Measurements from ENCODE around the gene EPN2. TPM values are rescaled to one million over a fixed set of nuclear protein-coding genes. Genes with fewer than 3 reads are reported as not detected.
"Not testable (repeated sequence)": the region's sequence is repeated elsewhere in the genome, so short reads cannot be mapped to it uniquely, and the experiment has no call there.

EPN2 gene
- total RNA-seq, 1 donor from 2014 or later, result 9.3 TPM

GRCh38 chr17:19348806-19349205 lies 111.6 kb downstream of the EPN2 start:
- H3K27me3 Mint-ChIP-seq (ENCODE audit: insufficient read depth), result peaks cover 4% of the 10 kb centered on the region
- no peaks in the 10 kb centered on the region for H3K4me1 Mint-ChIP-seq (ENCODE audit: low read depth)
- no peak overlapping the region for H3K4me3 Mint-ChIP-seq
- DNase-seq (ENCODE audit: low spot score), result no peak
- no peaks in the 10 kb centered on the region for H3K36me3 Mint-ChIP-seq (ENCODE audit: low read depth)
- H3K9me3 Mint-ChIP-seq, result no peaks in the 10 kb centered on the region
- intact Hi-C loops (cut with micrococcal nuclease), result no loop called here
- H3K27ac Mint-ChIP-seq, result no peak overlapping the region

GRCh38 chr17:19353401-19353800 lies 116.2 kb downstream of the EPN2 start:
- H3K9me3 Mint-ChIP-seq; H3K4me1 Mint-ChIP-seq (ENCODE audit: low read depth); intact Hi-C loops (cut with micrococcal nuclease); H3K36me3 Mint-ChIP-seq (ENCODE audit: low read depth); DNase-seq (ENCODE audit: low spot score); H3K4me3 Mint-ChIP-seq; H3K27ac Mint-ChIP-seq: not testable (repeated sequence)
- H3K27me3 Mint-ChIP-seq (ENCODE audit: insufficient read depth), result peaks cover 13% of the 10 kb centered on the region

GRCh38 chr17:19354748-19355147 lies 117.6 kb downstream of the EPN2 start:
- Mint-ChIP-seq H3K36me3 (ENCODE audit: low read depth) (no peaks in the 10 kb centered on the region), H3K4me1 (ENCODE audit: low read depth) (no peaks in the 10 kb centered on the region), H3K27ac (no peak overlapping the region), H3K9me3 (no peaks in the 10 kb centered on the region), H3K4me3 (no peak overlapping the region), H3K27me3 (ENCODE audit: insufficient read depth) (peaks cover 21% of the 10 kb centered on the region)
- DNase-seq (ENCODE audit: low spot score), result no peak
- intact Hi-C loops (cut with micrococcal nuclease), result no loop called here

GRCh38 chr17:19357351-19357750 lies 120.2 kb downstream of the EPN2 start:
- Mint-ChIP-seq H3K27me3 (ENCODE audit: insufficient read depth) (peaks cover 20% of the 10 kb centered on the region), H3K27ac (no peak overlapping the region), H3K36me3 (ENCODE audit: low read depth) (no peaks in the 10 kb centered on the region), H3K4me3 (no peak overlapping the region), H3K9me3 (no peaks in the 10 kb centered on the region), H3K4me1 (ENCODE audit: low read depth) (no peaks in the 10 kb centered on the region)
- intact Hi-C loops (cut with micrococcal nuclease), result no loop called here
- no peak for DNase-seq (ENCODE audit: low spot score)

- no peaks in the 10 kb centered on the region for H3K4me1 Mint-ChIP-seq (ENCODE audit: low read depth)
- H3K36me3 Mint-ChIP-seq (ENCODE audit: low read depth), result no peaks in the 10 kb centered on the region
- no peaks in the 10 kb centered on the region for H3K9me3 Mint-ChIP-seq
- H3K4me3 Mint-ChIP-seq, result no peak overlapping the region
- intact Hi-C loops (cut with micrococcal nuclease), result no loop called here
- DNase-seq (ENCODE audit: low spot score), result no peak
- no peak overlapping the region for H3K27ac Mint-ChIP-seq
- peaks cover 20% of the 10 kb centered on the region for H3K27me3 Mint-ChIP-seq (ENCODE audit: insufficient read depth)
These were observed 120.6 kb downstream of the EPN2 start for GRCh38 chr17:19357761-19358160.

- no peak overlapping the region for H3K27ac Mint-ChIP-seq
- no peak overlapping the region for H3K4me3 Mint-ChIP-seq
- H3K9me3 Mint-ChIP-seq, result no peaks in the 10 kb centered on the region
- H3K36me3 Mint-ChIP-seq (ENCODE audit: low read depth), result no peaks in the 10 kb centered on the region
- peaks cover 22% of the 10 kb centered on the region for H3K27me3 Mint-ChIP-seq (ENCODE audit: insufficient read depth)
- intact Hi-C loops (cut with micrococcal nuclease), result no loop called here
- H3K4me1 Mint-ChIP-seq (ENCODE audit: low read depth), result peaks cover 7% of the 10 kb centered on the region
- DNase-seq (ENCODE audit: low spot score), result no peak
These were observed 122.0 kb downstream of the EPN2 start for GRCh38 chr17:19359151-19359550.

GRCh38 chr17:19359856-19360255 lies 122.7 kb downstream of the EPN2 start:
- Mint-ChIP-seq H3K4me3 (no peak overlapping the region), H3K9me3 (no peaks in the 10 kb centered on the region), H3K27me3 (ENCODE audit: insufficient read depth) (peaks cover 19% of the 10 kb centered on the region), H3K27ac (no peak overlapping the region), H3K36me3 (ENCODE audit: low read depth) (no peaks in the 10 kb centered on the region), H3K4me1 (ENCODE audit: low read depth) (peaks cover 7% of the 10 kb centered on the region)
- intact Hi-C loops (cut with micrococcal nuclease), result loop anchor here (5.0 kb wide), 1 partner anchor 287 kb away; the partner anchor contains the start of gene ALDH3A2
- DNase-seq (ENCODE audit: low spot score), result no peak

GRCh38 chr17:19360772-19361171 lies 123.6 kb downstream of the EPN2 start:
- Mint-ChIP-seq H3K9me3 (no peaks in the 10 kb centered on the region), H3K36me3 (ENCODE audit: low read depth) (no peaks in the 10 kb centered on the region), H3K4me1 (ENCODE audit: low read depth) (peaks cover 7% of the 10 kb centered on the region), H3K4me3 (no peak overlapping the region), H3K27ac (no peak overlapping the region), H3K27me3 (ENCODE audit: insufficient read depth) (peaks cover 18% of the 10 kb centered on the region)
- no peak for DNase-seq (ENCODE audit: low spot score)
- intact Hi-C loops (cut with micrococcal nuclease), result loop anchor here (5.0 kb wide), 1 partner anchor 287 kb away; the partner anchor contains the start of gene ALDH3A2

GRCh38 chr17:19361326-19361725 lies 124.2 kb downstream of the EPN2 start:
- H3K4me1 Mint-ChIP-seq (ENCODE audit: low read depth), result peaks cover 7% of the 10 kb centered on the region
- H3K36me3 Mint-ChIP-seq (ENCODE audit: low read depth), result no peaks in the 10 kb centered on the region

GRCh38 chr17:19361944-19362276 lies 124.7 kb downstream of the EPN2 start:
- intact Hi-C loops (cut with micrococcal nuclease), result loop anchor here (1.0 to 5.0 kb wide), 4 partner anchors 15 to 404 kb away; partner anchors contain the start of gene ALDH3A2
- Mint-ChIP-seq H3K36me3 (ENCODE audit: low read depth) (no peaks in the 10 kb centered on the region), H3K9me3 (no peaks in the 10 kb centered on the region), H3K4me3 (peak overlapping the region; percentile 80), H3K4me1 (ENCODE audit: low read depth) (peaks cover 7% of the 10 kb centered on the region), H3K27ac (peak overlapping the region; percentile 67), H3K27me3 (ENCODE audit: insufficient read depth) (peaks cover 18% of the 10 kb centered on the region)
- DNase-seq (ENCODE audit: low spot score), result no peak

More at GRCh38 chr17:19361326-19361725, 124.2 kb downstream of the EPN2 start:
- H3K27ac Mint-ChIP-seq, result peak overlapping the region; percentile 26
- H3K4me3 Mint-ChIP-seq, result peak overlapping the region; percentile 70
- intact Hi-C loops (cut with micrococcal nuclease), result loop anchor here (5.0 kb wide), 1 partner anchor 286 kb away; the partner anchor contains the start of gene ALDH3A2
- H3K9me3 Mint-ChIP-seq, result no peaks in the 10 kb centered on the region
- peaks cover 20% of the 10 kb centered on the region for H3K27me3 Mint-ChIP-seq (ENCODE audit: insufficient read depth)
- no peak for DNase-seq (ENCODE audit: low spot score)

- H3K4me1 Mint-ChIP-seq (ENCODE audit: low read depth), result peaks cover 7% of the 10 kb centered on the region
- intact Hi-C loops (cut with micrococcal nuclease), result loop anchor here (1.0 to 5.0 kb wide), 5 partner anchors 15 to 404 kb away; partner anchors contain the start of gene ALDH3A2
- H3K36me3 Mint-ChIP-seq (ENCODE audit: low read depth), result no peaks in the 10 kb centered on the region
- H3K4me3 Mint-ChIP-seq, result peak within 1 kb of the TSS; percentile 87
- peak; percentile 85 for DNase-seq (ENCODE audit: low spot score)
- no peaks in the 10 kb centered on the region for H3K9me3 Mint-ChIP-seq
- H3K27ac Mint-ChIP-seq, result peak within 1 kb of the TSS; percentile 67
- H3K27me3 Mint-ChIP-seq (ENCODE audit: insufficient read depth), result peaks cover 16% of the 10 kb centered on the region
These were observed 125.3 kb downstream of the EPN2 start, which contains the start of gene B9D1 for GRCh38 chr17:19362277-19363113. Gene B9D1 (minus strand): TSS chr17:19362723. CDS start chr17:19362569, 154 bp downstream.

GRCh38 chr17:19363114-19363438 lies 125.9 kb downstream of the EPN2 start:
- intact Hi-C loops (cut with micrococcal nuclease), result loop anchor here (1.0 to 5.0 kb wide), 3 partner anchors 84 to 284 kb away; partner anchors contain the start of gene ALDH3A2
- DNase-seq (ENCODE audit: low spot score), result no peak
- Mint-ChIP-seq H3K4me1 (ENCODE audit: low read depth) (peaks cover 7% of the 10 kb centered on the region), H3K27ac (no peak overlapping the region), H3K27me3 (ENCODE audit: insufficient read depth) (peaks cover 16% of the 10 kb centered on the region), H3K9me3 (no peaks in the 10 kb centered on the region), H3K36me3 (ENCODE audit: low read depth) (no peaks in the 10 kb centered on the region), H3K4me3 (peak overlapping the region; percentile 87)

- DNase-seq (ENCODE audit: low spot score), result no peak
- no peaks in the 10 kb centered on the region for H3K36me3 Mint-ChIP-seq (ENCODE audit: low read depth)
- H3K27me3 Mint-ChIP-seq (ENCODE audit: insufficient read depth), result peaks cover 15% of the 10 kb centered on the region
- peak overlapping the region; percentile 23 for H3K27ac Mint-ChIP-seq
- no peaks in the 10 kb centered on the region for H3K9me3 Mint-ChIP-seq
- peaks cover 7% of the 10 kb centered on the region for H3K4me1 Mint-ChIP-seq (ENCODE audit: low read depth)
- intact Hi-C loops (cut with micrococcal nuclease), result loop anchor here (1.0 to 5.0 kb wide), 3 partner anchors 84 to 284 kb away; partner anchors contain the start of gene ALDH3A2
- peak overlapping the region; percentile 3 for H3K4me3 Mint-ChIP-seq
These were observed 126.4 kb downstream of the EPN2 start for GRCh38 chr17:19363460-19364035.
